HCT116 (cell line): ENCODE results near the gene CARMIL1. TPM values are rescaled to one million over a fixed set of nuclear protein-coding genes. Genes with fewer than 3 reads are reported as not detected.

Experiments
- ATAC-seq: fragments of 200-7000 bp; cut with Tn5 transposase; 2 replicates; pipeline ENCODE4 v1.9.1; 2020; ENCODE audit warnings: mild to moderate bottlenecking, moderate library complexity
- BruUV-seq: library from RNA; stranded (reverse); fragments of 400-500 nt; replicated peaks from 2 replicates; lab custom pipeline; 2021; lab: Mats Ljungman, UMichigan
- CTCF ChIA-PET: fragments of 300-600 bp; sonication (Branson Sonifier 250); formaldehyde crosslinking; loops from one replicate; lab custom pipeline; 2021; ENCODE audit warnings: antibody characterized with exemption; lab: Charles Lee
- POLR2A ChIA-PET: fragments of 300-600, 350-600 bp; sonication (Branson Sonifier 250); formaldehyde crosslinking; loops from one replicate; lab custom pipeline; 2021; ENCODE audit warnings: antibody characterized with exemption; lab: Charles Lee
- RAD21 ChIA-PET, 2 experiments: fragments of 300-600 bp; sonication (Branson Sonifier 250); formaldehyde crosslinking; loops; one replicate each; lab custom pipeline; 2023; ENCODE audit warnings: low total read pairs in 2 of 2; ENCODE audit not compliant: uncharacterized antibody in 2 of 2, unreplicated experiment in 2 of 2, low non-redundant PET in 1 of 2; lab: Charles Lee
- DNase-seq: peaks from one replicate; pipeline ENCODE4 v3.0.0-alpha.2; 2010; ENCODE audit warnings: low read depth, low spot score
- H2AFZ ChIP-seq: fragments of 200-600 bp; shearing (Covaris generic), sonication (generic); 2 replicates; pipeline ENCODE4 v1.6.1; 2017; ENCODE audit warnings: low read depth, mixed run types, mixed read lengths, antibody characterized with exemption, low read length; ENCODE audit not compliant: poor library complexity, severe bottlenecking
- H3K27ac ChIP-seq: 2 replicates; pipeline ENCODE4 v1.5.1; 2012; ENCODE audit warnings: low read depth, low read length
- H3K27me3 ChIP-seq: fragments of 200-600 bp; sonication (generic); 2 replicates; pipeline ENCODE4 v1.6.1; 2016; ENCODE audit warnings: mixed run types, low read length, mixed read lengths; ENCODE audit not compliant: insufficient read depth
- H3K36me3 ChIP-seq, 2 experiments: fragments of 200-500 bp in 1 of 2; fragments of 200-600 bp in 1 of 2; sonication (Bioruptor generic) in 1 of 2; sonication (generic) in 1 of 2; 2 replicates each; pipeline versions ENCODE4 v1.5.1 to v1.6.1; 2014 to 2016; ENCODE audit warnings: low read length in 2 of 2, inconsistent platforms in 1 of 2, mixed read lengths in 1 of 2, mixed run types in 1 of 2; ENCODE audit not compliant: insufficient read depth in 2 of 2, control insufficient read depth in 1 of 2
- H3K4me1 ChIP-seq, 2 experiments: fragments of 200-600 bp in 1 of 2; sonication (generic) in 1 of 2; 2 replicates each; pipeline versions ENCODE4 v1.5.1 to v1.6.1; 2012 to 2017; ENCODE audit warnings: low read length in 2 of 2, inconsistent platforms in 1 of 2, mild to moderate bottlenecking in 1 of 2, mixed read lengths in 1 of 2, mixed run types in 1 of 2, moderate library complexity in 1 of 2; ENCODE audit not compliant: insufficient read depth in 2 of 2, control insufficient read depth in 1 of 2
- H3K4me2 ChIP-seq: fragments of 200-600 bp; sonication (generic); 2 replicates; pipeline ENCODE4 v1.6.1; 2017; ENCODE audit warnings: mixed run types, low read length, mixed read lengths
- H3K4me3 ChIP-seq, 2 experiments: fragments of 200-600 bp in 1 of 2; sonication (generic) in 1 of 2; replicated peaks in 1 of 2; 2 replicates each; pipeline ENCODE4 v1.5.1; 2011 to 2016; ENCODE audit warnings: low read length in 2 of 2, control low read depth in 1 of 2, low read depth in 1 of 2, mild to moderate bottlenecking in 1 of 2, mixed read lengths in 1 of 2, mixed run types in 1 of 2
- H3K79me2 ChIP-seq: fragments of 200-600 bp; sonication (generic); 2 replicates; pipeline ENCODE4 v1.6.1; 2017; ENCODE audit warnings: mild to moderate bottlenecking, mixed run types, low read length, moderate library complexity, mixed read lengths; ENCODE audit not compliant: insufficient read depth
- H3K9ac ChIP-seq: fragments of 200-600 bp; sonication (generic); 2 replicates; pipeline ENCODE4 v1.6.1; 2016; ENCODE audit warnings: low read length, mixed read lengths
- H3K9me2 ChIP-seq: fragments of 200-600 bp; sonication (generic), shearing (Covaris generic); 2 replicates; pipeline ENCODE4 v1.6.1; 2017; ENCODE audit warnings: mixed run types, mild to moderate bottlenecking, moderate library complexity; ENCODE audit not compliant: insufficient read depth
- H3K9me3 ChIP-seq, 2 experiments: fragments of 200-500 bp in 1 of 2; fragments of 200-600 bp in 1 of 2; sonication (Bioruptor generic) in 1 of 2; sonication (generic) in 1 of 2; 2 replicates each; pipeline ENCODE4 v1.6.1; 2014 to 2017; ENCODE audit warnings: low read length in 2 of 2, mixed read lengths in 2 of 2, inconsistent platforms in 1 of 2, low read depth in 1 of 2, mild to moderate bottlenecking in 1 of 2, mixed run types in 1 of 2, moderate library complexity in 1 of 2; ENCODE audit not compliant: control insufficient read depth in 1 of 2, insufficient read depth in 1 of 2
- H4K20me1 ChIP-seq: fragments of 200-600 bp; sonication (generic), shearing (Covaris generic); 2 replicates; pipeline ENCODE4 v1.6.1; 2017; ENCODE audit warnings: mixed run types, mild to moderate bottlenecking, moderate library complexity; ENCODE audit not compliant: insufficient read depth
- EGR1 ChIP-seq: IDR thresholded peaks from 2 replicates; pipeline ENCODE4 v1.6.1; 2012; ENCODE audit warnings: low read depth
- RAD21 ChIP-seq: IDR thresholded peaks from 2 replicates; pipeline ENCODE4 v1.6.1; 2012; ENCODE audit warnings: low read depth, mild to moderate bottlenecking
- intact Hi-C: fragments of 100-400 bp; cut with micrococcal nuclease; formaldehyde crosslinking; loops from 2 replicates; pipeline ENCODE4 v1.10.0; 2022
- total RNA-seq: library from RNA; stranded (reverse); gene quantifications from one replicate; pipeline ENCODE4 v1.2.1, GENCODE V29; 2021; ENCODE audit not compliant: unreplicated experiment
- TF ChIP-seq, protein P1 (sequence below), 3 experiments: fragments of 200-600 bp in 1 of 3; sonication (generic) in 1 of 3; IDR thresholded peaks in 2 of 3; conservative IDR thresholded peaks in 1 of 3; 2 replicates each; pipeline ENCODE4 v1.5.1; 2012 to 2017; ENCODE audit warnings: low read depth in 2 of 3, low read length in 2 of 3, antibody characterized with exemption in 1 of 3, borderline replicate concordance in 1 of 3, control low read depth in 1 of 3, mild to moderate bottlenecking in 1 of 3, mixed read lengths in 1 of 3, mixed run types in 1 of 3, moderate library complexity in 1 of 3; ENCODE audit not compliant: insufficient read depth in 1 of 3
- TF ChIP-seq, protein P2 (sequence below): IDR thresholded peaks from 2 replicates; pipeline ENCODE4 v1.6.1; 2012; ENCODE audit warnings: low read depth

The CARMIL1 gene
- total RNA-seq, 1 experiment from 2014 or later: 21.7 TPM

DNA sequence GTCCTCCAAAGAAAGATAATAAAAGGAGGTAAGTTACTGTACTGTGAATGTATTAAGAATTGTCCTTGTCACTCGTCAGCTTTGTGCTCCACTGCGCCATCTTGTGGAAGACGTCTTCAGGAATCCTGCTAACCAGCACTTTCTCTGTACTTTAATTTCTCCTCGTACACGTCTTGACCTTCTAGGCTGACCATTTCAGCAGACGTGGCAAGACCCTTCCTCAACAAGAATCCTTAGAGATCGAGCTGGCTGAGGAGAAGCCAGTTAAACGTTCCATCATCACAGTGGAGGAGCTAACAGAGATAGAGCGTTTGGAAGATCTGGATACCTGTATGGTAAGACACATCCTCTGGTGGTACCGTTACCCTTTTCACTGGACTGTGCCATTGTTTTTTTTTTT, 277.3 kb downstream of the CARMIL1 start:
- Histone ChIP-seq H3K4me2 (no peak overlapping the region), H4K20me1 (no peaks in the 10 kb centered on the region), H3K79me2 (no peaks in the 10 kb centered on the region), H3K4me1 (no peaks in the 10 kb centered on the region), H3K9me3 (no peaks in the 10 kb centered on the region), H3K27me3 (no peaks in the 10 kb centered on the region), H3K9me2 (no peaks in the 10 kb centered on the region), H3K4me3 (no peak overlapping the region), H2AFZ (no peak overlapping the region), H3K36me3 (no peaks in the 10 kb centered on the region), H3K9ac (no peak overlapping the region), H3K27ac (no peak overlapping the region)
- no TSS peak for BruUV-seq
- TF ChIP-seq, protein P1, sequence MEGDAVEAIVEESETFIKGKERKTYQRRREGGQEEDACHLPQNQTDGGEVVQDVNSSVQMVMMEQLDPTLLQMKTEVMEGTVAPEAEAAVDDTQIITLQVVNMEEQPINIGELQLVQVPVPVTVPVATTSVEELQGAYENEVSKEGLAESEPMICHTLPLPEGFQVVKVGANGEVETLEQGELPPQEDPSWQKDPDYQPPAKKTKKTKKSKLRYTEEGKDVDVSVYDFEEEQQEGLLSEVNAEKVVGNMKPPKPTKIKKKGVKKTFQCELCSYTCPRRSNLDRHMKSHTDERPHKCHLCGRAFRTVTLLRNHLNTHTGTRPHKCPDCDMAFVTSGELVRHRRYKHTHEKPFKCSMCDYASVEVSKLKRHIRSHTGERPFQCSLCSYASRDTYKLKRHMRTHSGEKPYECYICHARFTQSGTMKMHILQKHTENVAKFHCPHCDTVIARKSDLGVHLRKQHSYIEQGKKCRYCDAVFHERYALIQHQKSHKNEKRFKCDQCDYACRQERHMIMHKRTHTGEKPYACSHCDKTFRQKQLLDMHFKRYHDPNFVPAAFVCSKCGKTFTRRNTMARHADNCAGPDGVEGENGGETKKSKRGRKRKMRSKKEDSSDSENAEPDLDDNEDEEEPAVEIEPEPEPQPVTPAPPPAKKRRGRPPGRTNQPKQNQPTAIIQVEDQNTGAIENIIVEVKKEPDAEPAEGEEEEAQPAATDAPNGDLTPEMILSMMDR (IDR thresholded peaks at IDR 0.05 in 2 of 3, conservative IDR thresholded peaks at IDR 0.05 in 1 of 3; ENCODE audit: borderline replicate concordance in 1 of 3, insufficient read depth in 1 of 3, low read depth in 2 of 3, low read length in 2 of 3): peak; percentile 56 to 89 (median 79)
- TF ChIP-seq EGR1 (no peak), RAD21 (peak; percentile 65)
- peak; percentile 71 for DNase-seq
- CTCF ChIA-PET: interaction anchor here (0.7 to 3.8 kb wide), 14 partner anchors 10 to 333 kb away, joined by 3 to 31 read pairs (median 5); partner anchors contain the start of gene CARMIL1
- intact Hi-C loops: loop anchor here (1.0 to 2.0 kb wide), 2 partner anchors 291 to 334 kb away; no protein-coding TSS in a partner anchor
- ATAC-seq: peak; percentile 87
- POLR2A ChIA-PET: interaction anchor here (1.2 kb wide), 2 partner anchors 328 to 333 kb away, joined by 3 read pairs; no protein-coding TSS in a partner anchor
- RAD21 ChIA-PET: interaction anchor here (0.7 to 1.1 kb wide), 4 partner anchors 13 to 333 kb away, joined by 3 read pairs; no protein-coding TSS in a partner anchor

DNA sequence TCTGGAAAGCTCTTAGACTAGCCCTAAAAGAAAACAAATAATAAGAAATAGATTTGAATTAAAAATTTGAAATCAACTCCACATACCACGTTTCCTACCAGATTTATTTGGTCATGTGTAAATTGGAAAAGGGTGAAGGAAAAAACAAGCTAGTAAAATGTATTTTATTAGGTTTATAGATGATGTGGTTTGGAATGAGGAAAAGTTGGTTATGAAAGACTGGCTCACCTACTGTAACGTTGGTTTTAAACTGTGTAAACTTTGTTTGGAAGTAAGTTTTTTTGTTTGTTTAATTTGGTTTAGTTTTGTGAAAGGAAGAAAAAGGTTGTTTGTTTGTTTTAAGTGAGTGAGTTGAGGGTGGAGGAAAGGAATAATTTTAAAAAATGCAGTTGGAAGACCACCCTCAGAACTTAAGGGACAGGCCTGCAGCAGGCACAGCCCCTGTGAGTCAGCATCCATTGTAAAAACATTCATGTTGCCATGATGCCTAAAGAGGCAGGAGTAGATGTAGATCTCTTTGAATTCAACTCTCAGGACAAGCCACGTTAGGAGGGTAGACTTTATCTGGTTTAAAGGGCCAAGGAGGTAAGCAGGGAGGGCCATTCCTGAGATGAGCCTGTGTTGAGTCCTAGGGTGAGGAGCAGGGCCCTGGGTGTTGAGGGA, 279.1 kb downstream of the CARMIL1 start:
- no peaks in the 10 kb centered on the region for H3K79me2 ChIP-seq
- RAD21 ChIA-PET: no interaction called here
- H3K27me3 ChIP-seq: no peaks in the 10 kb centered on the region
- TF ChIP-seq, protein P2, sequence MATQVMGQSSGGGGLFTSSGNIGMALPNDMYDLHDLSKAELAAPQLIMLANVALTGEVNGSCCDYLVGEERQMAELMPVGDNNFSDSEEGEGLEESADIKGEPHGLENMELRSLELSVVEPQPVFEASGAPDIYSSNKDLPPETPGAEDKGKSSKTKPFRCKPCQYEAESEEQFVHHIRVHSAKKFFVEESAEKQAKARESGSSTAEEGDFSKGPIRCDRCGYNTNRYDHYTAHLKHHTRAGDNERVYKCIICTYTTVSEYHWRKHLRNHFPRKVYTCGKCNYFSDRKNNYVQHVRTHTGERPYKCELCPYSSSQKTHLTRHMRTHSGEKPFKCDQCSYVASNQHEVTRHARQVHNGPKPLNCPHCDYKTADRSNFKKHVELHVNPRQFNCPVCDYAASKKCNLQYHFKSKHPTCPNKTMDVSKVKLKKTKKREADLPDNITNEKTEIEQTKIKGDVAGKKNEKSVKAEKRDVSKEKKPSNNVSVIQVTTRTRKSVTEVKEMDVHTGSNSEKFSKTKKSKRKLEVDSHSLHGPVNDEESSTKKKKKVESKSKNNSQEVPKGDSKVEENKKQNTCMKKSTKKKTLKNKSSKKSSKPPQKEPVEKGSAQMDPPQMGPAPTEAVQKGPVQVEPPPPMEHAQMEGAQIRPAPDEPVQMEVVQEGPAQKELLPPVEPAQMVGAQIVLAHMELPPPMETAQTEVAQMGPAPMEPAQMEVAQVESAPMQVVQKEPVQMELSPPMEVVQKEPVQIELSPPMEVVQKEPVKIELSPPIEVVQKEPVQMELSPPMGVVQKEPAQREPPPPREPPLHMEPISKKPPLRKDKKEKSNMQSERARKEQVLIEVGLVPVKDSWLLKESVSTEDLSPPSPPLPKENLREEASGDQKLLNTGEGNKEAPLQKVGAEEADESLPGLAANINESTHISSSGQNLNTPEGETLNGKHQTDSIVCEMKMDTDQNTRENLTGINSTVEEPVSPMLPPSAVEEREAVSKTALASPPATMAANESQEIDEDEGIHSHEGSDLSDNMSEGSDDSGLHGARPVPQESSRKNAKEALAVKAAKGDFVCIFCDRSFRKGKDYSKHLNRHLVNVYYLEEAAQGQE: no peak
- TF ChIP-seq, all 23 proteins: peak for 0
- DNase-seq (no peak), ATAC-seq (no peak)
- Histone ChIP-seq H3K27ac (no peak overlapping the region), H3K36me3 (no peaks in the 10 kb centered on the region), H4K20me1 (no peaks in the 10 kb centered on the region), H3K4me3 (no peak overlapping the region), H3K4me1 (no peaks in the 10 kb centered on the region), H3K9me2 (no peaks in the 10 kb centered on the region), H3K9me3 (no peaks in the 10 kb centered on the region), H3K4me2 (no peak overlapping the region), H2AFZ (no peak overlapping the region), H3K9ac (no peak overlapping the region)
- ChIA-PET CTCF (interaction anchor here (3.0 to 3.8 kb wide), 2 partner anchors 279 to 293 kb away, joined by 24 to 31 read pairs; partner anchors contain the start of gene CARMIL1), POLR2A (no interaction called here)
- intact Hi-C loops: no loop called here
- no TSS peak for BruUV-seq
